ENCODE data around the gene ZBTB4.

- TF ChIP-seq CTCF (IDR thresholded peaks at IDR 0.05; ENCODE audit: insufficient read depth, low read depth, low read length) (no peak), EZH2 (IDR thresholded peaks at IDR 0.05; ENCODE audit: insufficient read depth, low read length) (no peak)
These were observed 3.5 kb downstream of the ZBTB4 start for GRCh38 chr17:7475764-7476422.
